Glomerular visceral epithelial cell (primary cell): ENCODE data around the gene RTN3.
"Not testable (repeated sequence)": the region's sequence is repeated elsewhere in the genome, so short reads cannot be mapped to it uniquely, and the experiment has no call there.

ENCODE experiments used
- DNase-seq: peaks from one replicate; pipeline ENCODE4 v3.0.0-alpha.2; 2016; ENCODE audit errors: extremely low spot score

RTN3 gene

DNA sequence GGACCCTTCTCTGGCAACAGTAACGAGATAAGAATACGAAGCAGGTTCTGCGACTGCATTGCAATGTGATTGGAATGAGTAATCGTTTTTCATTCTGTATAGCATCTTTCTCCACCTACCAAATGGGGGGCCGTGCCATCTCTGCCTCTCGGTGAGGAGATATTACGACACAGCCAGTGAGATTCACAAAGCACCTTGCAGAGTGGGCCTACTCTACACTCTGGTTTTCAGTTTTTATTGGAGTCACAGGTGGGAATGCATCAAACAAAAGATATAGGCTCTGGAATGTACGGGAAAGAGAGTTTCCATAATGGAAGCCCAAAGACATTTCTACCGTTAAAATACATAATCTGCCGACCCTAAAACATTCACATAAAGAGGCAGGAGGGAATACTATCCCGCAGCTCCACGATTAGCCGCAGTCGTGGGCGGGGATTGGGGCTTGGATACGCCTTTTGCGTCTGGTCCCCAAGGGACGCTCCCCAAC is 423 bp upstream of the RTN3 start:
- DNase-seq = no peak

DNA sequence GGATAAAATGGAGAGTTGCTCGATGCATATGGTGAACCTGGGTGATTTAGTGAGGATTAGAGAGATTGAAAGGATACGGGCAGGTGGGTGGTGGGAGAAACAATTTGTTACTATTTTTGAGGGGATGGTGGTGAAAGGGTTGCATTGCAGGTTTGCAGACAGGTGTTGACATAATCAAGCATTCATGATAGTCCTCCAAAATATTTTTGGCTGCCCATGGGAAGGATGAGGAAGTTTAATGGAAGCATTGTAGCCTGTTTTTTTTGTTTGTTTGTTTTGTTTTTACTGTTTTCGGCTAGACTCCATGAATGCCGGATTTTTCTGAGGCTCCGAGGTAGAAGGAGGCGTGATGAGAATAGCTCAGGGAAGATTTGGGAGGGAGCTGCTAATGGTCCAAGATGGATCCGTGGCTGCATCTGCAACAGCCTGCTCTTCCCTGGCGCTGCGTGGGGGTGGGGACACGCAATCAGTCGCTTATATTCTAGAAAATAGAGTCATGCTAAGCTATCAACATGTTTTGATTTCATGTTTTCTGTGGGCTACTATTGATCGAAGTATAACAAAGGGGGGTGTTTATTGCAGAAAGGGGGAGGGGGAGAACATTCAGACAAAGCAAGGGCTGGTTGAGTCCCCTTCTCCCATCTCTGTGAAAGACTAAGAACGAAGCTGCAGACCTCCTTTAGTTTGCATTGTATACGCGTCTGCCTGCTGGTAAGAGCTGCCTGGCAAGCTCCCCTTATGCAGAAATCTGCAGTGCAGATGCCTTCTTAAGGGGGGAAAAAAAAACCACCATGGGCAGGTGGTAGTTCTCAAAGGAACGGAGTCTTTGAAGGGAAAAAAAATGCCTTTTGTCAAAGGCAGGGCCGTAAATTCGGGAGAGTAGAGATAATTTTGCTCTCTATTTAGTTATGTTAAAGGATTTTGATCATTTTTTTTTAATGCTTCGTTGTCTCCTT is 1.0 kb downstream of the RTN3 start:
- no peak for DNase-seq

DNA sequence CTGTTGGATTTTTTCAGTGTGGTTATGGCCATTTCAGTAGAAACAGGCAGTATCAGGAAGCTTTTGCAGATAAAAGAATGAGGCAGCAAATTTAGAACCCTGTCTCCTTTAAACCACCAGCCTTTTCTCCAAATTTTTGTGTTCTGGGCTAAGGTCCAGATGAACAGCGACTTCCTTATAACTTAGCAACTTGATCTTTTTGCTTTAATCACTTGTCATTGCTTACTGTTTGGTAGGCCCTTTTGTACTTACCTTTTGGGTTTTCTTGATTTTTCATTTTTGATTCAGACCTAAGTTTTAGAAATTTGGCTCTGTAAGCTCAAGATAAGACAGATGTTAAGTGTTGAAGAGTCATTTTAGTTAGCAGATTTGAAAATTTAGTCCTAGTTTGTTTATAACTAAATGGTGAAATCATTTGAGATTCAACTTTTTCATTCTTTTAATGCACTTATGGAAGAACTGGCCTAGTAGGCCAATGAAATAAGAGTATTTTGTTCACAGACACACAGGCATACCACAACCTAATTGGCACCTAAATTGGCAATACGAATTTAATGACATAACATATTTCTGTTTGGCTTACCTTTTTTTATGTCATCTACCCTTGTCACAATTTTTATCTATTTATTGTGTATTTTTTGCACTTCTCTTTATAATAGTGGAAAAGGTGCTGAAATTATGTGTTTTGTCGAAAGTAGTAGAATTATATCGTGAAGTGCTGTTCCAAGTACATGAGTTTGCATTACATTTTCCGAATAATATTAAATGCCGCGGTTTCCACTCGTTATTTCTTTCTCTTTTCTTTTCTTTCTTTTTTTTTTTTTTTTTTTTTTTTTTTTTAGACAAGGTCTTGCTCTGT is 2.1 kb downstream of the RTN3 start:
- DNase-seq = no peak

DNA sequence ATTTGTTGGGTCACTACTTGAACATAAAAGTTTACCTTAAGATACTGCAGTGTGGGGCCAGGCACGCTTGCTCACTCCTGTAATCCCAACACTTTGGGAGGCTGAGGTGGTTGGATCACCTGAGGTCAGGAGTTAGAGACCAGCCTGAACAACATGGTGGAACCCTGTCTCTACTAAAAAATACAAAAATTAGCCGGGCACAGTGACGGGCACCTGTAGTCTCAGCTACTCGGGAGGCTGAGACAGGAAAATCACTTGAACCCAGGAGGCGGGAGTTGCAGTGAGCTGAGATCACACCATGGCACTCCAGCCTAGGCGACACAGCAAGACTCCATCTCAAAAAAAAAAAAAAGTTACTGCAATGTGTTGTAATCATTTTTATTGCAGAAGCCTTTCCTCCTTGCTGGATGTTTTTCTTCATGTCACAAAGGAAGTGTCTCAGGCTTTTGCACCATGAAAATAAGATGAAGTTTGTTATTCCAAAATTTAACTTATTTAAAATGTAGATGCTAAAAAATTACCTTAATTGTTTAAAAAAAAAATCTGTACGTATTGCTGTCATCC is 3.9 kb downstream of the RTN3 start:
- DNase-seq = not testable (repeated sequence)

DNA sequence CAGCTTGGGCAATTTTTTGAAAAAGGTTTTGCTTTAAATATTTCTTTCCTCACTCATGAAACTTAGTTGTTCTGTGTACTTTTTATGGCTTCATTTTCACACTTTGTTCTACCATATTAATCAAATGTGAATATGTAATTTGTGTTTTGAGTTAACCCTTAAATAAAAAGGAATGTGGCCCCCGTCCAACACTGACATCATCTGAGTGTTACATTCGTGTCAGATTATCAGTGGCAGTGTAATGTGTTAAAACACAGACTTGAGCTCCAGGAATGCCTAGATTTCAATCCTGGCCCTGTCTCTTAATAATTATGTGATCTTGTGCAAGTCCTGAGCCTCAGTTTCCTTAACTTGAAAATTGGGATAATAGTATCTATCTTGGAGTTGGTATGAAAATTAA is 5.6 kb downstream of the RTN3 start:
- no peak for DNase-seq

DNA sequence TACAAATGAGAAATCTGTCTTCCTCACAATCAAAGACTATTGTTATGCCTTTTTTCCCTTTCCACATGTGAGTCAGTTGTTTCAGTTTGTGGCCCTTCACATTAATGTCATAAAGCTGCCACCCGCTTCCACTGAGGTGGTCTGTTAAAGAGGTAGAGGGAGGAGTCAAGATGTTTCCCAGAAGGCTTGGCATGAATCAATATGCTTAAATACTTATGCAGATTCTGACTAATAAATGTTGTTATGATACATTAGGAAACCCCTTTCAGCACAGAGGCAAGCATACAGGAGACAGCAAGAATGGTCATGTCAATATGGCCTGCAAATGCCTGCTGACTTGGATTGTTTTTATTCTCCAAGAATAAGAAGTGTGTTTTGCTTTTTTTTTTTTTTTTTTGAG is 6.5 kb downstream of the RTN3 start:
- DNase-seq = no peak

DNA sequence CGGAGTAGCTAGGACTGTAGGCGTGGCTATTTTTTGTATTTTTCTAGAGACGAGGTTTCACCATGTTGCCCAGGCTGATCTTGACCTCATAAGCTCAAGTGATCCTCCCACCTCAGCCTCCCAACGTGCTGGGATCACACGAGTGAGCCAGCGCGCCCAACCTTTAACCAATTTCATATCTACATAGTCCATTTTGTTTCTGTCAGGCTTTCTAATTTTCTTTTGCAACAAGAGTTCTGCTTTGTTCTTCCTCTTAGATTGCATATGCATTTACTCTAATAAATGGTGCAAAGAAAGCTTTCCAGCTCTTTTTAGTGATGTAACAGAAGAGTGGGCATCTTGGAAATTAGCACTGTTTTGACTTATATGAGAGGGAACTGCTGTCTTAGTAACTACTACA is 13.3 kb downstream of the RTN3 start:
- no peak for DNase-seq

DNA sequence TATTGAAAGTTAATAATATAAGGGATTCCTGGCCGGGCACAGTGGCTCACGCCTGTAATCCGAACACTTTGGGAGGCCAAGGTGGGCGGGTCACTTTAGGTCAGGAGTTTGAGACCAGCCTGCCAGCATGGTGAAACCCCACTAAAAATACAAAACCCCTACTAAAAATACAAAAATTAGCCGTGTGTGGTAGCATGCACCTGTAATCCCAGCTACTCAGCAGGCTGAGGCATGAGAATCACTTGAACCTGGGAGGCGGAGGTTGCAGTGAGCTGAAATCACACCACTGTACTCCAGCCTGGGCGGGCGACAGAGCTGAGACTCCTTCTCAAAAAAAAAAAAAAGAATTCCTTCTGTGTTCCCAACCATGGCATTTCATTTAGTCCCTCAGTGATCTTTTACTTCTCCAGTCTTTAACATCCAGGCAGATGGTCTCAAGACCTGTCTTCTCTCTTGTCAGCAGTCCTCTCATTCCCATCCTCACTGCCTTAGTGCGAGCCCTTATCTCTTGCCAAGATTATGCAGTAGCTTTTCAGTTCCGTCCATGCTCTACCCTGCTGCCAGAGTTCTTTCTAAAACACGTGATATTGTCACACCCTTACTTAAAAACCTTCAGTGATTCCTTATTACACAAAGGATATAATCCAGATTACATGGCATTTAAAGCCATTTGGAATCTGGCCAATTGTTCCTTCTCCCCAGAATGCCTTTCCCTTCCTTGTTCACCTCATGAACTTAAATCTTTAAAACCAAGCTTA is 17.9 kb downstream of the RTN3 start:
- DNase-seq = no peak

DNA sequence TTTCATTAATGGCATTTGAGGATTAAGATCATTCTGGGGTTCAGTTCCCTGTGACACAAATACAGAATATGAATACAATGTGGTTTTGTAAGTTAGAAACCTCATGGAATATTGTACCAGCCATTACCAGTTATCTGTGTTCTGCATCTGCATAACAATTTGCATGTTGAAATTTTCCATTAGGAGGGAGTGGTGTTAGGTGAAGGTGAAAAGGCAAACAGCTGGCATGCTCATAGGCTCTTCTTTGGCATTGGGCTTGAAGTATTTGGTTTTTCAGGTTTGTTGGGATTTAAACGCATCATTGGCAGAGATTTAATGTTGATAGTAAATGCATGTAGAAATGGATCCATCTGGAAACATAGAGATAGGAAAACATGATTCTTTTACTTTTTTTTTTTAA is 18.6 kb downstream of the RTN3 start:
- DNase-seq = no peak

DNA sequence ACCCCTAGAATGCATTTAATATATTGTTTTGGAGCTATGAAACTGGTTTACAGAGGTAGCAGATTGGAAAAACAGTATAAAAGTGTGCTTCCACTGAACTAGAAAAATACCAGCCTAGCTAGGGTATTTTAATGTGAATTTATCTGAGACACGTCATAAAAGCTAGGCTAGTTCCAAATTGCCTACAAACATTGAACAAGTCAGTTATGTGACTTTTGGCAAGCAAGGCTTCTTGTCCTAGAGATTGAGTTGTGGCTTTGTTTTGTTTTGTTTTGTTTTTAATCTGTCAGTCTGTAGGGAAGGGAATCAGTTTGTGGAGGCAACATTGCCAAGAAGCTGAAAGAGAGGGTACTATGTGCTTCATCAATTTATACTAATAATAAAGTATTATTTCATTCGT is 24.2 kb downstream of the RTN3 start:
- DNase-seq = no peak

DNA sequence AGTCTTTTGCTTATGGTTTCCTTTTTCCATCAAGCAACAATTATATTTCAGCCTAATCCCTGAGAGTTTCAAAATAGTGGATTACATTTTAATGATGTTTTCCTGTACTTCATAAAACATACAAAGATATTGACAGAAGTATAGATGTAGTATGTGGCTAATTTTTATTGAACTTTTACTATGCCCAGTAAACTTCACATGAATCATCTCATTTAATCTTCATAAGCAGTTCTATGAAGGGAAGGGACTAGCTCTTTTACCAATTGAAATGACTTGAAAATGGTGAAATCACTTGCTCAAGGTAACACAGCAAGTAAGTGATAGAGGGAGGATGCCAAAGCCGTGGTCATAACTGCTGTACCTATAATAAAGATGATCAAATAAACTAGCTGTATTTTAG is 27.5 kb downstream of the RTN3 start:
- DNase-seq = no peak

DNA sequence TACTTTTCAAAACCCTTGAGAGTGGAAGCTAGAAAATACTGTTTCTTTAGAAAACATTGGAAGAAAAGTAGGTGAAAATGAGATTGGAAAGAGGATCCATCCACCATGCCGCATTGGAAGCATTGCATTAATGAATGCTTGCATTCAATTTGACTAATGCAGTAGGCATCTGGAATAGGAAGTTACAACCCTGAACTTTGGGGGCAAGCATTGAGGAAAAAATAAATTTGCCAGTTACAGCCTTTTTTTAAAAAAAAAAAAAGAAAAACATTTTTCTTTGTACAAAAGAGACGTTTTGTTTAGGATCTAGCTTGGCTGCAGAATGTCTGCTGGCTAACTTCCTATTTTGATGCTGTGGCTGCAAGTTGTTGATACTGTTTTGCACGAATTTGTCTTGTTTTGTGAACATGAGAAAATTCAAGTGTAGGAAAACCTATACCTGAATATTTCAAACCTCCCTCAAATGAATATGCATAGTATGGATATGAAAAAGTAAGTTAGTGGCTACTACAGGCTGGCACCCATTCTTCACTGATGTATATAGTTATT is 28.1 kb downstream of the RTN3 start:
- no peak for DNase-seq

DNA sequence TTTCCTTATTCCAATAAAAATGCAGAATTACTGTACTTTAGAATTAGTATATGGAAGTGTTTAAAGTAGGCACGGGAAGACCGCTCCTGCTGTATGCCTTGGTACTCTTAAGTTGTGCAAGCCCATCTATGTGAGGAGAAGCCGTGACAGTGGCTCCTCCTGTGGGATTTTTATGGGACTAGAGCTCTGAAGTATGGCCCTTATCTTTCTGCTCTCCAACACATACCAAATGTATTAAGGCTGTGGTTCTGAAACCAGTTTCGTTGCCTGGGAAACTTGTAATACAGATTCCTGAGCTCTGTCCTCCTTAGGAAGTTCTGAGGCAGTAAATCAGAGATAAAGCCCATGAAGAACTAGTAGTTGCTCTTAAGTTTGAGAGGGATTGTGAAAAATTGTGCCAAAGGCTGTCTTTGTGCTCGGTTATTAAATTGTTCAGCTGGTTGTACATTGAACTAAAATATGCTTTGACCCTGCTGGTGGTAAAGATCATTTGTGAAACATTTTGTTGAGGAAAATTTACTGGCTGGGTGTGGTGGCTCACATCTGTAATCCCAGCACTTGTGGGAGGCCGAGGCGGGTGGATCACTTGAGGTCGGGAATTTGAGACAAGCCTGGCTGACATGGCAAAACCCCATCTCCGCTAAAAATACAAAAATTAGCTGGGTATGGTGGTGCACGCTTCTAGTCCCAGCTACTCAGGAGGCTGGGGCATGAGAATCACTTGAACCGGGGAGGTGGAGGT is 29.3 kb downstream of the RTN3 start:
- no peak for DNase-seq

DNA sequence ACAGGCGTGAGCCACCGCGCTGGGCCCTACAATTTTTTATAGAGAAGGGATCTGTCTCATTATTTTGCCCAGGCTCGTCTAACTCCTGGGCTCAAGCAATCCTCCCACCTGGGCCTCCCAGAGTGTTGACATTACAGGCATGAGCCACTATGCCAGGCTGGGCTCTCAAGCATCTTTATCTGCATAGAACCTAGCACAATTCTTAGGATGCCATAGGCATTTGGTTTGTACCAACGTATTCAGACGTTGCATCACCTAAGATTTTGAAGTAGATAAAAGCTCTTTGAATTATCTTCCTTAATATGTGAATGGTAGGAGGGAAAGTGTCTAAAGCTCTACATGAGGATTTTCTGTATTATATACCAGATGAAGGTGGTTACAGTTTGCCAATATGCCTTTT is 30.5 kb downstream of the RTN3 start:
- no peak for DNase-seq

DNA sequence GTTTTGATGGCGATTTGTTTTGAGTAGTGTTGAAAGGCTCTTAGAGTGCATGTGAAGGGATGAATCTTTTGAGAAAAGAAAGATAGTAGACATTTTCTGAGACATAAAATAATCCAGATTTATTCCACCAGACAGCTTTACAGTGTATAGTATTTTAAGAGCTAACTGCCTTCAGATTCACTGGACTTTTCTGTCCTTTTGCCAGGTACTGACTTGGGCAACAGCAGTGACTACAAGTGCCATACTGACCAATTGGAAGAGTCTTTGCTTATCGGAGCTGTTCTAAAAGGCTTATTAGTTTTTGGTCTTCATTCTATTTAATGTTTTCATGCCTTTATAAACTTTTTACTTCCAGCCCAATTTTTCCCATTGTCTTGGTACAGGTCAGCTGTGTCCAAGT is 32.5 kb downstream of the RTN3 start:
- no peak for DNase-seq

DNA sequence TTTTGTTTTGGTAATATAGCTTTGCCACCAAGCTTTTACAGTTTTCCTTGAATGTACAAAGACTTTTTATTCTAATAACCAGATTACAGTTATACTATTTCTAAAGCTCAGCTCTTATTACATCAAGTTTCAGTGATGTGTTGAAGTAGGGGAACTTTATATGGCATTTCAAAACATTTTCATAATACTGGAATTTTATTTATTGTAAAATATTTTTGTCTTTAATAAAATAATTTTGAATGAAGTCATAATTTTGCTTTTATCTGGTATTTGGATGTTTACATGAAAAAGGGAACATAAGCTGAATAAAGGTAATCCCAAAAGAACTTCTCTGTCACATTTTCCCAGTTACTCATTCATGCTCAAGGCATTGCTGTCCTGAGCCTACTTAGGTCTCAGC is 34.7 kb downstream of the RTN3 start:
- DNase-seq = no peak

DNA sequence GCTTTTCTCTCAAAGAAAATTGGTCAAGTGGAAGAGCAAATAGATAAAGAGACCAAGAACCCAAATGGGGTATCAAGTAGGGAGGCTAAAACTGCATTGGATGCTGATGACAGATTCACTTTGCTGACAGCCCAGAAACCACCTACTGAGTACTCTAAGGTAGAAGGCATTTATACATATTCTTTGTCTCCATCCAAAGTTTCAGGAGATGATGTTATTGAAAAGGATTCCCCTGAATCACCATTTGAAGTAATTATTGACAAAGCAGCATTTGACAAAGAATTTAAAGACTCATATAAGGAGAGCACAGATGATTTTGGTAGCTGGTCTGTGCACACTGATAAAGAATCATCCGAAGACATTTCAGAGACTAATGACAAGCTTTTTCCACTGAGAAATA is 37.7 kb downstream of the RTN3 start:
- no peak for DNase-seq

DNA sequence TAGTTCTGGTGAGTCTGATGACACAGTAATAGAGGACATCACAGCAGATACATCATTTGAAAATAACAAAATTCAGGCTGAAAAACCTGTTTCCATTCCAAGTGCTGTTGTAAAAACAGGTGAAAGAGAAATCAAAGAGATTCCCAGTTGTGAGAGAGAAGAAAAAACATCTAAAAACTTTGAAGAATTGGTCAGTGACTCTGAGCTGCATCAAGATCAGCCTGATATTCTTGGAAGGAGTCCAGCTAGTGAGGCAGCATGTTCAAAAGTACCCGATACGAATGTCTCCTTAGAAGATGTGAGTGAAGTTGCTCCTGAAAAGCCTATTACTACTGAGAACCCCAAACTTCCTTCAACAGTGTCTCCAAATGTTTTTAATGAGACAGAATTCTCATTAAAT is 38.7 kb downstream of the RTN3 start:
- DNase-seq = peak; percentile 28

DNA sequence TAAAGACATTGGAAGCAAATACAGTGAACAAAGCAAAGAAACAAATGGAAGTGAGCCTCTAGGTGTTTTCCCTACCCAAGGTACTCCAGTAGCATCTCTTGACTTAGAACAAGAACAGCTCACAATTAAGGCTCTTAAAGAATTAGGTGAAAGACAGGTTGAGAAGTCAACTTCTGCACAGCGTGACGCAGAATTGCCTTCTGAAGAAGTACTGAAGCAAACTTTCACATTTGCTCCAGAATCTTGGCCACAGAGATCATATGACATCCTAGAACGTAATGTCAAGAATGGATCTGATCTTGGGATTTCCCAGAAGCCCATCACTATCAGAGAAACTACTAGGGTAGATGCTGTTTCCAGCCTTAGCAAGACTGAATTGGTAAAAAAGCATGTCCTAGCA is 39.3 kb downstream of the RTN3 start:
- DNase-seq = no peak

DNA sequence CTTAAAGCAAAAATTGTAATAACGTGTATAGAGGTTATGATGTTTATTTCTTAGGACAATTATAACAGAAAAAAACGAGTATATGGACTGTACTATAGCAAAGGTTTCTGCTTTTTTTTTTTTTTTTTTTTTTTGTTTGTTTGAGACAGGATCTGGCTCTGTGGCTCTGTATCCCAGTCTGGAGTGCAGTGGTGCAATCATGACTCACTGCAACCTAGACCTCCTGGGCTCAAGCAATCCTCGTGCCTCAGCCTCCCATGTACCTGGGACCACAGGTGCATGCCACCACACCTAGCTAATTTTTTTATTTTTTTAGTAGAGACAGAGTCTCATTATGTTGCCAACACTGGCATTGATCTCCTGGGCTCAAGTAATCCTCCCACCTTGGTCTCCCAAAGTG is 48.0 kb downstream of the RTN3 start:
- DNase-seq = no peak

DNA sequence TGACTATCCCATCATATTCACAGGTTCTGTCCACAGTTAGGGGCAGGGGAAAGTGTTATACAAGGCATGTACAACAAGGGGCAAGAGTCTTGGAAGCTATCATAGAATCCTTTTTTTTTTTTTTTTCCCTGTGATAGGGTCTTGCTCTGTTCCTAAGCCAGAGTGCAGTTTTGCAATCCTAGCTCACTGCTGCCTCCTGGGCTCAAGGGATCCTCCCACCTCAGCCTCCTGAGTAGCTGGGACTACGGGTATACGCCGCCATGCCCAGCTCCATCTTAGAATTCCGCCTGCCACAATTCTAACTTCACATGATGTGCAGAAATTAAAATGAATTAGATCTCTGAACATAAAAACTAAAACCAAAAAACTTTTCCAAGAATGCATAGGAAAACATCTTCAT is 55.6 kb downstream of the RTN3 start:
- DNase-seq = no peak
